ENCODE measurements around the gene DLG2.

Gene DLG2

DNA sequence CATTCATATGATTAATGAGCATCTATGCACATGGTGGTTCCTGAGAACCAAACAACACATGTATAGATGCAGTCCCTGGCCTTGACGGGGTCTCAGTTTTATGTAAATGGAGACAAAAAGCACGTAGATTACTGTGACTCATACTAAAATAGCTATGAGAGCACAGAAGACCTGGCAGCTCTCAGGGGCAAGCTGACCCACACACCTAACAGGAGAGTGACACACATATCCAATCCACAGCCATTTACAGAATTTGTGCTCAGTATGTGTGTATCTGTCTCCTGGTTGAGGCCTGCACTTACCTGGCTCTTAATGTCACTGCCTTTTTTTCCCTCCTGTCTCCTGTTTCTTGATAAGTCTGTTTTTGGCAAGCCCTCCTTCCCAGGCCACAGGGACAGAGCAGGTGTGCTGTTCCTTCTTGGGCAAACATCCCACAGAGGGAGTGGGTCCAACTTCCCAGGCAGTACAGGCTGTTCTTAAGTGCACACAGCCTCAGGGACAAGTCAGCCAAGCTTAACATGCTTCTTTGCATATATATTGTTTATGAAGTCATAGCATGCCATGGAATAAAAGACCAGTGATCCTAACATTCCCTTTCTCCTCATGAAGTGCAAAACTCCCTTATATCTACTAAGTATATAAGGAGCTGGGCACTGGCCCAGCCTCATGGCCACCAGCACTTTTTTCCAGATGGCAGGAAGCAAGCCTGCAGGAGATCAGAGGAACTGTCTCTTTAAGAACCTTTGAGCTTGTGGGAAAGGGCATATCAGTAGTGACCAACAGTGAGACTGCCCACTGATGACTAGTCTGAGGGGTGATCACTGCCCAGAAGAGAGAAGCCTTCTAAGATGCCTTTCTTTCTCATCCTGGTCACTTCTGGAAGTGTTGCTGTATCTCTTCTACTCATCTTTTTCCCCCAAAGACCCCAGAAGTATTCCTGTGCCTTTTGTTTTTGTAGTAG, 2216.3 kb downstream of the DLG2 start:
- no peak for DNase-seq (ENCODE audit: low read depth, low spot score)
- CTCF ChIA-PET, result no interaction called here
- TF ChIP-seq, protein P1, sequence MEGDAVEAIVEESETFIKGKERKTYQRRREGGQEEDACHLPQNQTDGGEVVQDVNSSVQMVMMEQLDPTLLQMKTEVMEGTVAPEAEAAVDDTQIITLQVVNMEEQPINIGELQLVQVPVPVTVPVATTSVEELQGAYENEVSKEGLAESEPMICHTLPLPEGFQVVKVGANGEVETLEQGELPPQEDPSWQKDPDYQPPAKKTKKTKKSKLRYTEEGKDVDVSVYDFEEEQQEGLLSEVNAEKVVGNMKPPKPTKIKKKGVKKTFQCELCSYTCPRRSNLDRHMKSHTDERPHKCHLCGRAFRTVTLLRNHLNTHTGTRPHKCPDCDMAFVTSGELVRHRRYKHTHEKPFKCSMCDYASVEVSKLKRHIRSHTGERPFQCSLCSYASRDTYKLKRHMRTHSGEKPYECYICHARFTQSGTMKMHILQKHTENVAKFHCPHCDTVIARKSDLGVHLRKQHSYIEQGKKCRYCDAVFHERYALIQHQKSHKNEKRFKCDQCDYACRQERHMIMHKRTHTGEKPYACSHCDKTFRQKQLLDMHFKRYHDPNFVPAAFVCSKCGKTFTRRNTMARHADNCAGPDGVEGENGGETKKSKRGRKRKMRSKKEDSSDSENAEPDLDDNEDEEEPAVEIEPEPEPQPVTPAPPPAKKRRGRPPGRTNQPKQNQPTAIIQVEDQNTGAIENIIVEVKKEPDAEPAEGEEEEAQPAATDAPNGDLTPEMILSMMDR (IDR thresholded peaks at IDR 0.05; ENCODE audit: insufficient read depth, low read length, missing control alignments), result no peak
- POLR2A ChIA-PET, result no interaction called here
- H3K4me3 ChIP-seq (ENCODE audit: low read depth, low read length), result no peak overlapping the region

DNA sequence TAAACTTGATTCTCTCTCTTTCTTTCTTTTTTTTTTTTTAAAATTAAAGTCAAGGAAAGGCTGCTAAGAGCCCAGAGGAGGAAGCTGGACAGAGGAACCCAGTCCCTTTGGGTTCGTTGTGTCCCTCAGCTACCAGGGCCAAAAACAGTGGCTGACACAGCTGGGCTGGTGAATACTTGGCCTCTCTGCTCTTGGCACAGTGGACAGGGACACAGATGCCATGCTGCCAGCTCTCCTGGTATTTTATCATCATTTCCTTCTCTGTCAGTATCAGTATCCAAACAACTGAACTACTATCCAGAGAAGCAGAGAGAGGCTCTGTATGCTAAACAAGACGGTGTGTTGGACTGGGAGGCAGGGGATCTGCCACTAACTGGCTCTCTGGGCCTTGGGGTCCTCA, 2217.3 kb downstream of the DLG2 start:
- no peak for DNase-seq (ENCODE audit: low read depth, low spot score)
- ChIA-PET POLR2A (no interaction called here), CTCF (no interaction called here)
- no peak overlapping the region for H3K4me3 ChIP-seq (ENCODE audit: low read depth, low read length)
- TF ChIP-seq, protein P1 (IDR thresholded peaks at IDR 0.05; ENCODE audit: insufficient read depth, low read length, missing control alignments), result no peak

DNA sequence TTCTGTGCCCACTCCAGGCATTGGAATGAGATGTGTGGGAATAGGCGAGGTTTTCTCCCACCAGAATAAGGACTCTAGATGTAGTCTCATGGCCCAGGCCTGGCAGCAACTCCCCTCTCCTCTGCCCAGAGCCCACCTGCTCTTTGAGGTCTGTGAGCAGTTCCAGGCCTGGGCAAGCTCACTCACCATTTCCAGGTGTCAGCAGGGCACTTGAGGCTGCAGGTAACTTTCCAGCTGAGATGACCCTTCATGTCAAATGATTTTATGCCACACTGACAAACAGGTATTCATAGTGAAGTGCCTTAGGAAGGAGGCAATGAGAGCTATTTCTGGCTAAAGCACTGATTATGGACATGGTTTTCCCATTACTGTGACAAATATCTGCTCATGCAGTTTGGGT, 2217.7 kb downstream of the DLG2 start:
- ChIA-PET CTCF (no interaction called here), POLR2A (no interaction called here)
- no peak overlapping the region for H3K4me3 ChIP-seq (ENCODE audit: low read depth, low read length)
- no peak for DNase-seq (ENCODE audit: low read depth, low spot score)
- TF ChIP-seq, protein P1 (IDR thresholded peaks at IDR 0.05; ENCODE audit: insufficient read depth, low read length, missing control alignments), result no peak

DNA sequence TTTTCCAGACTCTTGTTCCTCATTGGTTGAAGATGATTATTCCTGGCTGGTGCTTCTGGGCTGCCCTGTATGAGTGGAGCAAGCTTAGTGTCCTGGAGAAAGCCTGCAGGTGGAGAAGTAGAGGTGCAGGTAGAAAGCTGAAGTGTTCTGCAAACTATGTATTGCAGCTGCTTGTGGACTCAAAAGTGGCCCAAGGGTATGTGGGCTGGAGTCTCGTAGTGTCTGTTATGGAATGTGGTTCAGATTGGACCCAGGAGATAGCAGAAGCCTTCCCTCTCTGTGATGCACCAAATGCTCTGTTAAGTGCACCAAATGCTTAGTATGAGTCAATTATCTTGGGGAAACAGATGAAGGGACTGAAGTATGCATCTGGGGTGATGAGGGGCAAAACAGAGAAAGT, 2218.2 kb downstream of the DLG2 start:
- ChIA-PET POLR2A (no interaction called here), CTCF (no interaction called here)
- TF ChIP-seq, protein P1 (IDR thresholded peaks at IDR 0.05; ENCODE audit: insufficient read depth, low read length, missing control alignments), result no peak
- H3K4me3 ChIP-seq (ENCODE audit: low read depth, low read length), result no peak overlapping the region
- DNase-seq (ENCODE audit: low read depth, low spot score), result no peak
